Caco-2 (cell line): ENCODE data around the gene ELMO2. TPM values are rescaled to one million over a fixed set of nuclear protein-coding genes. Genes with fewer than 3 reads are reported as not detected.

Experiments
- BruUV-seq: library from RNA; stranded (reverse); fragments of 400-500 nt; replicated peaks from 2 replicates; lab custom pipeline; 2021; lab: Mats Ljungman, UMichigan
- CTCF ChIA-PET: fragments of 300-600 bp; sonication (Branson Sonifier 250); formaldehyde crosslinking; loops from one replicate; lab custom pipeline; 2022; ENCODE audit warnings: antibody characterized with exemption; lab: Charles Lee
- POLR2A ChIA-PET: fragments of 300-600 bp; sonication (Branson Sonifier 250); formaldehyde crosslinking; loops from one replicate; lab custom pipeline; 2022; ENCODE audit warnings: antibody characterized with exemption; lab: Charles Lee
- DNase-seq, 2 experiments: peaks; one replicate each; pipeline versions ENCODE4 v3.0.0 to v3.0.0-alpha.2; 2020 to 2022
- H3K27me3 ChIP-seq: replicated peaks from 2 replicates; pipeline ENCODE4 v1.6.0; 2011; ENCODE audit warnings: low read length; ENCODE audit not compliant: control insufficient read depth, insufficient read depth
- H3K36me3 ChIP-seq: 2 replicates; pipeline ENCODE4 v1.5.1; 2011; ENCODE audit warnings: low read length; ENCODE audit not compliant: control insufficient read depth, insufficient read depth
- H3K4me1 ChIP-seq: fragments of 250-450 bp; sonication (Bioruptor Pico); 2 replicates; pipeline ENCODE4 v1.5.1; 2020; ENCODE audit warnings: mild to moderate bottlenecking
- H3K4me3 ChIP-seq: 2 replicates; pipeline ENCODE4 v1.5.1; 2011; ENCODE audit warnings: low read depth, mild to moderate bottlenecking, control low read depth, low read length
- H3K9me3 ChIP-seq: fragments of 250-450 bp; sonication (Bioruptor Pico); 2 replicates; pipeline ENCODE4 v1.5.1; 2020; ENCODE audit warnings: mild to moderate bottlenecking, moderate library complexity
- H3K27ac Mint-ChIP-seq: one replicate; pipeline ENCODE4 v1.8.0; 2022; ENCODE audit warnings: mixed read lengths; ENCODE audit not compliant: unreplicated experiment
- H3K27me3 Mint-ChIP-seq: one replicate; pipeline ENCODE4 v1.8.0; 2022; ENCODE audit warnings: mixed read lengths; ENCODE audit not compliant: insufficient read depth, unreplicated experiment
- H3K36me3 Mint-ChIP-seq: one replicate; pipeline ENCODE4 v1.8.0; 2022; ENCODE audit warnings: mild to moderate bottlenecking, mixed read lengths; ENCODE audit not compliant: insufficient read depth, unreplicated experiment
- H3K4me1 Mint-ChIP-seq: one replicate; pipeline ENCODE4 v1.8.0; 2022; ENCODE audit warnings: low read depth, mixed read lengths; ENCODE audit not compliant: unreplicated experiment
- H3K4me3 Mint-ChIP-seq: one replicate; pipeline ENCODE4 v1.8.0; 2022; ENCODE audit warnings: mild to moderate bottlenecking, moderate library complexity, mixed read lengths; ENCODE audit not compliant: unreplicated experiment
- H3K9me3 Mint-ChIP-seq: one replicate; pipeline ENCODE4 v1.8.0; 2022; ENCODE audit warnings: mixed read lengths; ENCODE audit not compliant: unreplicated experiment
- CTCF ChIP-seq, 2 experiments: fragments of 200-600 bp in 1 of 2; IDR thresholded peaks; 1 replicate in 1 of 2; 2 replicates in 1 of 2; pipeline versions ENCODE4 v1.5.1 to v1.8.0; 2011 to 2022; ENCODE audit warnings: antibody characterized with exemption in 1 of 2, control low read depth in 1 of 2, inconsistent platforms in 1 of 2, low read depth in 1 of 2, low read length in 1 of 2, mild to moderate bottlenecking in 1 of 2, moderate library complexity in 1 of 2; ENCODE audit not compliant: insufficient read depth in 1 of 2, severe bottlenecking in 1 of 2, unreplicated experiment in 1 of 2
- intact Hi-C: fragments of 100-400 bp; cut with micrococcal nuclease; formaldehyde crosslinking; loops from one replicate; pipeline ENCODE4 v1.10.0; 2022; ENCODE audit not compliant: unreplicated experiment
- total RNA-seq: library from RNA; stranded (reverse); gene quantifications from 2 replicates; pipeline ENCODE4 v1.2.3, GENCODE V29; 2022

Gene ELMO2
- total RNA-seq, 1 experiment from 2014 or later: 82.4 TPM

- no TSS peak for BruUV-seq
- H3K36me3 Mint-ChIP-seq: peaks cover 41% of the 10 kb centered on the region
- H3K27ac Mint-ChIP-seq: no peak overlapping the region
- no peak overlapping the region for H3K4me3 Mint-ChIP-seq
- no peak overlapping the region for H3K4me3 ChIP-seq
- CTCF ChIA-PET: interaction anchor here (1.5 to 1.6 kb wide), 2 partner anchors 10 to 33 kb away, joined by 3 to 5 read pairs; no protein-coding TSS in a partner anchor
- peaks cover 10% of the 10 kb centered on the region; the same call in 1 of the 2 replicates for H3K4me1 ChIP-seq
- H3K9me3 ChIP-seq: no peaks in the 10 kb centered on the region
- no peaks in the 10 kb centered on the region for H3K9me3 Mint-ChIP-seq
- intact Hi-C loops: no loop called here
- H3K27me3 Mint-ChIP-seq: no peaks in the 10 kb centered on the region
- no peak for DNase-seq
- H3K27me3 ChIP-seq: no peaks in the 10 kb centered on the region
- no peak for TF ChIP-seq CTCF (IDR thresholded peaks at IDR 0.05; ENCODE audit: insufficient read depth in 1 of 2, low read depth in 1 of 2, low read length in 1 of 2, severe bottlenecking in 1 of 2, unreplicated experiment in 1 of 2)
- H3K4me1 Mint-ChIP-seq: peaks cover 4% of the 10 kb centered on the region
- POLR2A ChIA-PET: interaction anchor here (0.9 to 1.8 kb wide), 3 partner anchors 10 to 20 kb away, joined by 3 to 5 read pairs (median 4); no protein-coding TSS in a partner anchor
- H3K36me3 ChIP-seq: peaks cover 19% of the 10 kb centered on the region
These were observed 32.0 kb downstream of the ELMO2 start for GRCh38 chr20:46374383-46374782.

DNA sequence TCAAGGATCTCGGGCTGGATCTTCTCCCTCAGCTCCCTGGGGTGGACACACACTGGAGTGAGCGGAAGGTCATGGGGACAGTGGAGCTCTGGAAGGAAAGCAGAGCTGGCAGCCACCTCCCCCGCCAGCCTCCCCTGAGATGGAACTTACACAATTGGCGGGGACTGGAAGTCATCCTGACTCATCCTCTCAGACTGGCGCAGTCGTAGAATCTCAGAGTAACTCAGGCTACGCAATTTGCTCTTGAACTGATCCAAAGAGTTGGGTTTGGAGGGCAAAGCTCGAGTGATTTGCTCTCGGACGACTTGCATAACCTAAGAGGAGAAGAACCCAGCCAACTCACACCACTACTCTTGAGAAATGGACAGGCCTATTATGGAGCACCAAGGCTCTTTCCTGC is 34.8 kb downstream of the ELMO2 start:
- Mint-ChIP-seq H3K9me3 (no peaks in the 10 kb centered on the region), H3K4me3 (no peak overlapping the region), H3K27ac (no peak overlapping the region), H3K36me3 (peaks cover 60% of the 10 kb centered on the region), H3K4me1 (no peaks in the 10 kb centered on the region), H3K27me3 (no peaks in the 10 kb centered on the region)
- BruUV-seq: no TSS peak
- Histone ChIP-seq H3K27me3 (no peaks in the 10 kb centered on the region), H3K4me3 (no peak overlapping the region), H3K36me3 (peaks cover 21% of the 10 kb centered on the region), H3K9me3 (no peaks in the 10 kb centered on the region), H3K4me1 (no peaks in the 10 kb centered on the region)
- ChIA-PET CTCF (no interaction called here), POLR2A (no interaction called here)
- intact Hi-C loops: no loop called here
- DNase-seq: no peak
- no peak for TF ChIP-seq CTCF (IDR thresholded peaks at IDR 0.05; ENCODE audit: insufficient read depth in 1 of 2, low read depth in 1 of 2, low read length in 1 of 2, severe bottlenecking in 1 of 2, unreplicated experiment in 1 of 2)

GRCh38 chr20:46368902-46369268 is 37.5 kb downstream of the ELMO2 start:
- Mint-ChIP-seq H3K4me3 (no peak overlapping the region), H3K27me3 (no peaks in the 10 kb centered on the region), H3K27ac (no peak overlapping the region), H3K9me3 (no peaks in the 10 kb centered on the region), H3K4me1 (peaks cover 2% of the 10 kb centered on the region), H3K36me3 (peaks cover 61% of the 10 kb centered on the region)
- H3K4me1 ChIP-seq: 0 out of 2 replicates have a peak, but pooled peaks cover 5% of the 10 kb centered on the region
- ChIA-PET POLR2A (no interaction called here), CTCF (interaction anchor here (0.8 kb wide), 1 partner anchor 20 kb away, joined by 3 read pairs; no protein-coding TSS in a partner anchor)
- intact Hi-C loops: no loop called here
- H3K9me3 ChIP-seq: no peaks in the 10 kb centered on the region
- no peak for TF ChIP-seq CTCF (IDR thresholded peaks at IDR 0.05; ENCODE audit: insufficient read depth in 1 of 2, low read depth in 1 of 2, low read length in 1 of 2, severe bottlenecking in 1 of 2, unreplicated experiment in 1 of 2)
- peaks cover 17% of the 10 kb centered on the region for H3K36me3 ChIP-seq
- BruUV-seq: no TSS peak
- no peak overlapping the region for H3K4me3 ChIP-seq
- no peaks in the 10 kb centered on the region for H3K27me3 ChIP-seq
- DNase-seq: no peak
